A549 (cell line): Measurements from ENCODE around the gene LACTBL1.

ENCODE experiments used
- CHD2 ChIP-seq: fragments of 150-350 bp; IDR thresholded peaks from 2 replicates; pipeline ENCODE4 v1.6.1; 2014; ENCODE audit warnings: low read length; ENCODE audit not compliant: partially characterized antibody
- EP300 ChIP-seq, 2 experiments: fragments of >200 bp; sonication (Bioruptor Twin); formaldehyde crosslinking; IDR thresholded peaks; 2 replicates in 1 of 2; 3 replicates in 1 of 2; pipeline ENCODE4 v1.6.1; 2016 to 2017
- ESRRA ChIP-seq: fragments of 150-350 bp; IDR thresholded peaks from 2 replicates; pipeline ENCODE4 v1.6.1; 2014; ENCODE audit warnings: mild to moderate bottlenecking, low read length, borderline replicate concordance
- KDM1A ChIP-seq: fragments of 200-600 bp; sonication (generic); IDR thresholded peaks from 2 replicates; pipeline ENCODE4 v1.6.1; 2016; ENCODE audit warnings: low read depth, mild to moderate bottlenecking
- POLR2A ChIP-seq: IDR thresholded peaks from 2 replicates; pipeline ENCODE4 v1.6.1; 2012; ENCODE audit warnings: mild to moderate bottlenecking, low read length
- TF ChIP-seq, protein P1 (sequence below): fragments of >200 bp; sonication (Bioruptor Twin); formaldehyde crosslinking; IDR thresholded peaks from 3 replicates; pipeline ENCODE4 v1.5.1; 2016

- TF ChIP-seq EP300 (IDR thresholded peaks at IDR 0.05) (no peak), CHD2 (no peak), POLR2A (no peak), ESRRA (no peak), KDM1A (no peak)
- TF ChIP-seq, protein P1, sequence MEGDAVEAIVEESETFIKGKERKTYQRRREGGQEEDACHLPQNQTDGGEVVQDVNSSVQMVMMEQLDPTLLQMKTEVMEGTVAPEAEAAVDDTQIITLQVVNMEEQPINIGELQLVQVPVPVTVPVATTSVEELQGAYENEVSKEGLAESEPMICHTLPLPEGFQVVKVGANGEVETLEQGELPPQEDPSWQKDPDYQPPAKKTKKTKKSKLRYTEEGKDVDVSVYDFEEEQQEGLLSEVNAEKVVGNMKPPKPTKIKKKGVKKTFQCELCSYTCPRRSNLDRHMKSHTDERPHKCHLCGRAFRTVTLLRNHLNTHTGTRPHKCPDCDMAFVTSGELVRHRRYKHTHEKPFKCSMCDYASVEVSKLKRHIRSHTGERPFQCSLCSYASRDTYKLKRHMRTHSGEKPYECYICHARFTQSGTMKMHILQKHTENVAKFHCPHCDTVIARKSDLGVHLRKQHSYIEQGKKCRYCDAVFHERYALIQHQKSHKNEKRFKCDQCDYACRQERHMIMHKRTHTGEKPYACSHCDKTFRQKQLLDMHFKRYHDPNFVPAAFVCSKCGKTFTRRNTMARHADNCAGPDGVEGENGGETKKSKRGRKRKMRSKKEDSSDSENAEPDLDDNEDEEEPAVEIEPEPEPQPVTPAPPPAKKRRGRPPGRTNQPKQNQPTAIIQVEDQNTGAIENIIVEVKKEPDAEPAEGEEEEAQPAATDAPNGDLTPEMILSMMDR = no peak
Observed at GRCh38 chr1:22935433-22935832, 37.2 kb downstream of the LACTBL1 start.
